Left cardiac atrium (tissue), 4 donors: ENCODE measurements around the gene ARL4C. TPM values are rescaled to one million over a fixed set of nuclear protein-coding genes. Genes with fewer than 3 reads are reported as not detected.
"Not testable (repeated sequence)": the region's sequence is repeated elsewhere in the genome, so short reads cannot be mapped to it uniquely, and the experiment has no call there.

Experiments used
- ATAC-seq, 2 donors: fragments of 200-7000 bp; cut with Tn5 transposase; one replicate each; pipeline ENCODE4 v1.9.1; 2020; ENCODE audit warnings: mild to moderate bottlenecking in 2 of 2, moderate library complexity in 2 of 2
- DNase-seq: peaks from one replicate; pipeline ENCODE4 v3.0.0-alpha.2; 2020
- intact Hi-C, 2 donors: fragments of 100-400 bp; cut with DNase I; formaldehyde crosslinking; loops; one replicate each; pipeline versions ENCODE4 v1.14.1 to v1.15.1; 2022 to 2023
- total RNA-seq, 2 donors: library from RNA; stranded (reverse); fragmentation: NEBNext Ultra II Directional; extraction: Animal tissue kit (Norgen Biotek cat#: 25700); gene quantifications; one replicate each; pipeline ENCODE4 v1.2.1, GENCODE V29; 2021
- donor health status: DM: no; HTN: yes; CAD: no.
- donor health status: DM: no; HTN: yes; CAD: no; lungs with severe emphysema.
- donor health status: DM: yes; HTN: yes; CAD: no.
- donor health status: Dilated cardiomyopathy.

ARL4C gene
- total RNA-seq, 2 donors from 2014 or later, result 4.2 to 9.2 TPM

DNA sequence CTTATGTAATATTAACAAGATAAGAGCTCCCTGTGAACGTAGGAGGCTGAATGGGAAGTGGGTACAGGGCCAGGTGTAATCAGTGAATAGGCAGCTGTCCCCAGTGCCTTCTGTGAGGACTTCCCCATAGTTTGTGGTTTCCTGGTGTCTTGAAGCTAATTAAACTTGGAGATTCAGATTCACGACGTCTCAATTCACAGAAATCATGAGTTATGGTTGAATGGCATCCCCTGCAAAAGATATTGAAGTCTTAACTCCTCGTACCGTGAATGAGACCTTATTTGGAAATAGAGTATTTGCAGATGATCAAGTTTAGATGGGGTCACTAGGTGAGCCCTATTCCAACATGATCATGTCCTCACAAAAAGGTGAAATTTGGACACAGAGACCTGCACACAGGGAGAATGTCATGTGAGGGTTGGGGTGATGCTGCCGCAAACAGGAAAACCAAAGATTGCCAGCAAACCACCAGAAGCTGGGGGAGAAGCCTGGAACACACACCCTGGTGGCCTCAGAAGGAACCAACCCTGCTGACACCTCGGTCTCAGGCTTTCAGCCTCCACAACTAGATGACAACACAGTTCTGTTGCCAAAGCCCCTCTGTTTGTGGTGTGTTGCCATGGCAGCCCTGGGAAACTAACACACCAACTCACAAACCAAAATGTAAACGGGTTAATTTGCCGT lies 13.2 kb downstream of the ARL4C start:
- DNase-seq (no peak), ATAC-seq (peak; percentile 51 to 61)
- intact Hi-C loops, result no loop called here

DNA sequence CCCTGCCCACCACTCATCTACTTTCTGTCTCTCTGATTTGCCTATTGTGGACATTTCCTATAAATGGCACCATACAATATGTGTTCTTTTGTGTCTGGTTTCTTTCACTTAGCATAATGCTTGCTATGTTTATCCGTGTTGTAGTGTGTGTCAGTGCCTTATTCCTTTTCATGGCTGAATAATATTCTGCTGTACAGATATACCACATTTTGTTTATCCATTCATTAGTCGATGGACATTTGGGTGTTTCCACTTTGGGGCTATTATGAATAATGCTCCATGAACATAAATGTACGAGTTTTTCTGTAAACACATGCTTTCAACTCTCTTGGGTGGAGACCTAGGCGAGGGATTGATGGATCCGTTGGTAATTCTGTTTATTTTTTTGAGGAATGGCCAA lies 15.6 kb downstream of the ARL4C start:
- no peak for ATAC-seq
- DNase-seq, result no peak
- intact Hi-C loops, result no loop called here

DNA sequence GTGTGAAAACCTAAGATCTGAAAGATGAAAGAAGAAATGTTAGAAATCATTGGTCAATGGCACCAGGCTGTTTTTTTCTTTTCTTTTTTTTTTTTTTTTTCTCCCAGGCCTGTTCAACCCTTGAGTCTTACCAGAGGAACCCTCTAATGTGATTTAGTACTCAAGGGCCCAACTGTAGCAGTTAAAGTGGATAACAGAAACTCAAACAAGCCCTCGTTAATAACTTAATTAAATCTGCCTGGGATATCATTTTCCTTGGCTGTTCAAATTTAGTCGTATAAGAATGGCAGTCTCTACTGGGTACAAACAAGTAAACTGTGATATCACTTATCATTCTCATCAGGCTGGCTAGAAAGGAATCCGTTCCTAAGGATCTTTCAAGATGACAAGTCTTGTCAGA lies 16.5 kb downstream of the ARL4C start:
- ATAC-seq (no peak), DNase-seq (no peak)
- intact Hi-C loops, result no loop called here

DNA sequence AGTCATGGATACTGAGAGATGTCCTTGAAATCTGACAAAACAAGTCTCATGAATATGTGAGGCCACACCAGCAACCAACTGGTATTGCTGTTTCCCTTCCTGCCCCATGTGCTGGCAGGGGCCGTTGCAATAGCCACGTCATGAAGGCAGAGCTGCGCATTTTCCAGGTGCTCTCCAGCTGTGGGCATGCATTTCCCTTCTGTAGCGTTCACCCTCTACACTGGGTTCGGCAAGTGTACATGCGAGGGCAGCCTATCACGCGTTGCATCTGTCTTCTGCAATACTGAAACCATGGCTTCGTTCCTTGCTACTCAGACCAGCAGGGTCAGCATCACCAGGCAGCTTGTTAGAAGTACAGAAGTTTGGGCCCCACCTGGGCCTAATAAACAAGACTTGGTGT lies 17.4 kb downstream of the ARL4C start:
- ATAC-seq (no peak), DNase-seq (no peak)
- intact Hi-C loops, result no loop called here

DNA sequence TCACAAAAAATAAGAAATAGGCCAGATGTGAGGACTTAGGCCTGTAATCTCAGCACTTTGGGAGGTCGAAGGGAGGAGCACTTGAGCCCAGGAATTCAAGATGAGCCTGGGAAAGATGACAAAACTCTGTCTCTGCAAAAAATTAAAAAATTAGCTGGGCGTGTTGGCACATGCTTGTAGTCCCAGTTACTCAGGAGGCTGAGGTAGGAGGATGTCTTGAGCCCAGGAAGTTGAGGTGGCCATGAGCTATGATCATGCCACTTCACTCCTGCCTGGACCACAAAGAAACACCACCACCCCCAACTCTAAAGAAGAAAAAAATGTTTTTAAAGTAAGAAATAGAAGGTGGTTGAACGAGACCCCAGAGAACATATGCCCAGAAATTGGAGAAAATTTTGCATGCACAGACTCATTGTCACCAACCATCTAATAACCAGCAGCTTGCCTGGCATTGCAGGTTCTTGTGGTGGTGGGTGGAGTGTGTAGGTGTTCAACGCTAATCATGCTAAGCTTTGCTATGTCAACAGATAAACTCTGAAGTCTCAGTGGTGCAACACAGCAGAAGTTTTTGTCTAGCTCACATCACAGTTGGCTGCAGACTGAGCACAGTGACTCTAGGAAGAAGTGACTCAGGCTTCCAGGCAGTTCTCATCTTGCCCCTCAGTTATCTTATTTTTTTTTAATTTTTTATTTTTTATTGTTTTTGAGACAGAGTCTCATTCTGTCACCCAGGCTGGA lies 18.6 kb downstream of the ARL4C start:
- no peak for DNase-seq
- ATAC-seq, result no peak
- intact Hi-C loops, result no loop called here

DNA sequence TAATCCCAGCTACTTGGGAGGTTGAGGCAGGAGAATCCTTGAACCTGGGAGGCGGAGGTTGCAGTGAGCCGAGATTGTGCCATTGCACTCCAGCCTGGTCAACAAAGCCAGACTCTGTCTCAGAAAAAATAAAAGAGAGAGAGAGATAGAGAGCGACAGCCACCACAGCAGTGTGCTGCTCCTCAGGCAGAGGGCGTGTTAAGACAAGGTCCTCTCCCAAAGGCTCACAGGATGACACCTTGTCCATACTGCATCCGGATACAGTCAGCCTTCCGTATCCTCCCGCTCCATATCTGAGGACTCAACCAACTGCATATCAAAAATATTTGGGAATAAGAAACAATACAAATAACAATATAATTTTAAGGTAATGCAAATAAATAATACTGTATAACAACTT lies 20.1 kb downstream of the ARL4C start:
- intact Hi-C loops, result no loop called here
- no peak for ATAC-seq
- no peak for DNase-seq

DNA sequence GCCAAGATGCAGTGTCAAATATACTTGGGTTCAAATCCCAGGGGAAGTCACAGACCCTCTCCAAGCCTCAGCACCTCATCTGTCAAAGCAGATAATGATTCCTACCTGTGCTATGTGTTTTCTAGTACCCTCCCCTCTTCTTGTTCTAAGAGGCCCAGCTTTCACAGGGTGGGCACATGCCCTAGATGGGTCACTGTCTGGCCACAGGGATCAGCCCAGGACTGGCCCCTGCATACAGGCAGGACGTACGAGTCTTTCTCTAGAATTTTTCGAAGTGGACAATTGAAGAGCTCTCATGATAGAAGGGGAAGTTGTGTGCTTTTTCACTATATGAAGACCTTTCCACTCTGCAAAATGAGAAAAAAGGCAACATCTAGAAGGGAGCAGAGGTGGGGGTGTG lies 22.2 kb downstream of the ARL4C start:
- intact Hi-C loops, result no loop called here
- DNase-seq (no peak), ATAC-seq (no peak)

DNA sequence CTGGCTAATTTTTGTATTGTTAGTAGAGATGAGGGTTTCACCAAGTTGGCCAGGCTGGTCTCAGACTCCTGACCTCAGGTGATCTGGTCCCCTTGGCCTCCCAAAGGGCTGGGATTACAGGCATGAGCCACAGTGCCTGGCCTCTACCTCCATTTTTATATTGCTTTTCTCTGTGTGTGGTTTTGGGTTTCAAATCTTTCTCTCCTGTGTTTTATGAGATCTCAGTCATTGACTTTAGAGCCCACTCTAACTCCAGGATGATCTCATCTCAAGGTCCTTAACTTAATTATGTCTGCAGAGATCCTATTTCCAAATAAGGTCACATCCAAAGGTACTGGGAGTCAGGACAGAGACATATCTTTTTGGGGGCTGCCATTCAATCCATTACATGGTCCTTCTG lies 24.7 kb downstream of the ARL4C start:
- DNase-seq (no peak), ATAC-seq (no peak)
- intact Hi-C loops, result no loop called here

DNA sequence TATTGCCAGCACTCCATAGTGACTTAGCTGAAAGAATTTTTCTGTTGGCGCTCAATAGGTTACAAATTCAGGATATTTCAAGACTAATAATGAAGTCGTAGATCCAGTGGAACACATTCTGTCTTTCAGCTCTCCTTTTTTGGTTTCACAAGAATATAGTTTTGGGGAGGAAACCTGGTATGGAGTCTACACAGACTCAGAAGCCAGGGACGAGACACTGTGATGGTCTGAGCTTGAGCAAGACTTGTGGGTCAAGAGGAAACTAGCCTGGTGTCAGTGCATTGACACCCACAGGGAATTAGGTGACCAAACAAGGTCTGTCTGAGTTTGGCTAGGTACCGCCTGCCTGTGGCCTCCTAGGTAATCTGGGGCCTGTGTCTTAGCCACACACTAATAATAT lies 26.9 kb downstream of the ARL4C start:
- intact Hi-C loops, result no loop called here
- ATAC-seq (no peak), DNase-seq (no peak)

DNA sequence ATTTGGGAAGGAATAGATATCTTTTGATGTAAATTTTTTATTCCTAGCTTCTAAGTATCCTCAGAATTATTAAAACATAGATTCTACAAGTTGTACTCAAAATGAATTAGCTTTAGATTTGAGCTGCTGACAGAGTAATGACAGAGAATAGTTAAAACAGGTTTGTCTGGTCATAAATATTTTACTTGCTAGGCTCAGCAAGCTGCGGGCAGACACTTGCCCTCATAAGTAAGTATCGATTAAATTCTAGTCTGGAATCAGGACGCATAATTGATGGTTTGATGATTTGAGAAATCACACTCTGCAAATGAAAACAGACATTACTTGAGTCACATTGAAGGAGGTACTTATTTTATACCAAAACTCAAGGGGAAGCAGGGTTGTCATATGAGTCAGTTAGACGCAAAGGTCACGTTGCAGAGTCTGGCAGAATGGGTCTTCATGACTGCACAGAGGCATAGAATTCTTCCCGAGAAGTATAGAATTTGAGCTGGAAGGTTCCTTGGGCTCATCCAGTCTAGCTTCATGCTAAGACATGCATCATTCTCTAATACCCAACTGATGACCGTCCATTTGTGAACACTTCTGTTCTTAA lies 27.5 kb downstream of the ARL4C start:
- no peak for ATAC-seq
- intact Hi-C loops, result no loop called here
- DNase-seq, result no peak

DNA sequence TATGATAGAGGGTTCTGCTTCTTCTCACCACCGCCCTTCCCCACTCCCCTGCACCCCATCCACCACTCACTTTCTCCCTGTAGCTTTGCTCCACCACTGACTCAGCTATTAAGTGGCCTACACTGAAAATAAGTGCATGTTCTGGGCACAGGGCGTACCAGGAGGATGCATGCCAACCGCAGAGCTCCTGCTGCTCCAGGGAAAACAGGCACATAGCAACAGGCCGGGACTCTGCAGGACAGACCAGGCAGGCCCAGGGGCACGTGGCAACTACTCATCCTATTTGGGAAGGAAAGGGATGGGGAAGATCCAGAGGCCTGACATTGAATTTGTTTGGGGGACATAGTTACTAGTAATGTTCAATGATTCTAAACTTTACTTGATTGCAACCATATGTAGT lies 28.4 kb downstream of the ARL4C start:
- DNase-seq (peak; percentile 48), ATAC-seq (peak; percentile 74 to 88)
- intact Hi-C loops, result no loop called here

DNA sequence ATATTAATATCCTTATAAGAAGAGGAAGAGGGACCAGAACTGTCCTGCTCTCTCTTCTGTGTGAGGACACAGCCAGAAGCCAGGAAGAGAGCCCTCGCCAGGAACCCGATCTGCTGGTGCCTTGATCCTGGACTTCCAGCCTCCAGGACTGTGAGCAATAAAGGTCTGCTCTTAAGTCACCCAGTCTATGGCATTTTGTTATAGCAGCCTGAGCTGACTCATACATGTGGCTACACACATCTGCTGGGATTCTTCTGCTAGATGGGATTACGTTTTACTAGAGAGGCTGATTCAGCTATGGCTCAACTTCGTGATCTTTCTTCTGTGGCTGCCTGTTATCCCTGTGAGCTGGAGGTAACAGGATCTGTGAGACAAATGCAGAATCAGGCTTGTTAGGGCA lies 29.6 kb downstream of the ARL4C start:
- intact Hi-C loops, result no loop called here
- DNase-seq (no peak), ATAC-seq (no peak)

DNA sequence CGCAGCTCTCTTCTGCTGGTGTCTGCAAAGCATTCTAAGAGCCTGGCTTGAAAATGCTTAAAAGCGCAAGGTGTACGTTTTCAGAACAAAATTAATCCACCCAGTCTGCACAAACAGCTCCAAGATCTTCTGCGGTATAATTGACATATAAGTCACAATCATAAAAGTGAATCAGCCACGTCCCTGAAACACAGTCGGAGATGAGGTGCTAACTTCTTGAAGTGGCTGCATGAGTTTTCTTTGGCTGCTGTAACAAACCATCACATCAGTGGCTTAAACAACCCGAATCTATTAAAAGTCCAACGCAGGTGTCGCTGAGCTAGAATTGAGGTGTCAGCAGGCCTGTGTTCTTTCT lies 32.6 kb downstream of the ARL4C start:
- ATAC-seq (no peak), DNase-seq (no peak)
- intact Hi-C loops, result no loop called here

DNA sequence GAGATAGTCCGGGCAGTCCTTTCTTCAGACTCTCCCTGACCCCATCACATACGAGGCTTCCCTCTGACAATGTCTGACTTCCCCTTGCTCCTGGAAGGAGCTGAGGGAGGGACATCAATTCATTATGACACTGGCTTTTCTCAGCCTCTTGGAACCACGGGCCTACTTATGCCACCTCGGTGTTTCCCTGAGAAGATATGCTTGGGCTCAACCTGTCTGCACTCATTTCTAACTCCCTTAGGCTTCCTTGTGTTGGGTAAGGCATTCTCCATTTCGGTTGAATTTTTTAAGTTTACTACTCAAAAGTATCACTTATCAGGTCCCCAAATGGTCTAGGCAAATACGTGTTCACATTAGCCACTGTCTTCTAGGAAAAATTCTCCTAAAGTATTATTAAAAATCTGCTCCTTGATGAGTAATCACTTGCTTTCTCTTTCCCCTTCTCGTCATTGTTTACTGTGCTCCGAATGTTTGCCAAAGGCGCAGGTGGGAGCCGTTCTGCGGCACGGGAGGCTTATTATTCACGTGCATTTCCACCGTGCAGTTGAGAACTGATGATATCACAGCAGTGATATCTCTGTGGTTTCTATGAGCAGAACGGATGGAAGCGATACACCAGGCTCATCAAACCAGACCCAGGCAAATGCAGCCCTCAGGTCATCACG lies 33.1 kb downstream of the ARL4C start:
- ATAC-seq (peak in 1 of 2 donors; percentile 44), DNase-seq (no peak)
- intact Hi-C loops, result no loop called here

DNA sequence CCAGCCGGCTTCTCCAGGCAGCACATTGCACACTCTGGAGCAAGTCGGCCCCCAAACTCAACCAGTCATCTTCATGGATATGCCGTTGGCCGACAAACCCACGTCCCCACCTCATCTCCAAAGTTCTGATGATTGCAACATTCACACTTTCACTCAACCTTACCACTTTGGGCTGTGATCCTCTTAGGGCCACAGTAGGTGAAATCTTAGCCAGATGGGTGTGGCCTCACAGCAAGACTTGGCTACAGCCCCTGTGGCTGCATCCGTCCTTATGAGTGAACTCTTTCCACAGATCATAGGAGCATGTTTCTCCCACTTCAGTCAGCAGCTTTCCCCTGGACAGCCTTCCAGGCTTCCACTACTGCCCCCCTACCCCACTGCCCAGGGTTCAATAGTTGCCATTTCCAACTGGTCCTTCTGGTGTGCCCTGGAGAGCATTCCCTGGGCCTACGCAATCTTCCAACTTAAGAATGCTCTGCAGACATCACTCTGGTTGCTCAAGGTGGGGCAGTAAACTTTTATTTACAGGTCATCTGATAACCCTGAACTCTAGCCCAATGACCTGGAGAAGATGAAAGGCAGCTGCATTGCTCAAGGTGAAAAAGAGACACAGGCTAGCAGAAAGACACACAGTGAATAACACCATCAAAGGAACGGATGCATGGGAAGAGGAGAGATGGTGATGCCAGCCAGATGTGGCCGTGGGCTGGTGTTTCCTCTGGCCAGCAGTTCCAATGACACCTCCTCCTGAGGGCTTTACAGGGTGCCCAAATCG lies 34.5 kb downstream of the ARL4C start:
- intact Hi-C loops, result no loop called here
- DNase-seq (no peak), ATAC-seq (no peak)

DNA sequence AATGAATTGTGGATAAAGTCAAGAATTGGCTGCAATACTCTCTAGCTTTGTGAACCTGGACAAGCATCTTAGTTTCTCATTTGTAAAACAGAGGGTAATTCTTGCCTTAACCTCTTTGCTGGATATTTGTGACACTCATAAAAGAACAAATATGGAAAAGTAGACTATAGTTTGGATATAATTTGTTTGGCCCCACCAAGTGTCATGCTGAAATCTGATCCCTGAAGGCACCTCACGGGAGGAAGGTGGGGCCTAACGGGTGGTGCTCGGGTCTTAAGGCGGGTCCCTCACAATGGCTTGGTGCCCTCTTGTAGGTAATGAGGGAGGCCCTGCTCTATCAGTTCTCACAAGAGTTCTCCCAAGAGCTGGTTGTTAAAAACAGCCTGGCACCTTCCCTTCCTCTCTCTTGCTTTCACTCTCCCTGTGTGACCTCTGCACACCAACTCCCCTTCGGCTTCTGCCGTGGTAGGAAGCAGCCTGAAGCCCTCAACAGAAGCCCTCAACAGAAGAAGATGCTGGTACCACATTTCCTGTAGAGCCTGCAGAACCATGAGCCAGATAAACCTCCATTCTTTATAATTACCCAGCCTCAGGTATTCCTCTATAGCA lies 37.4 kb downstream of the ARL4C start:
- intact Hi-C loops, result no loop called here
- DNase-seq (no peak), ATAC-seq (no peak)

DNA sequence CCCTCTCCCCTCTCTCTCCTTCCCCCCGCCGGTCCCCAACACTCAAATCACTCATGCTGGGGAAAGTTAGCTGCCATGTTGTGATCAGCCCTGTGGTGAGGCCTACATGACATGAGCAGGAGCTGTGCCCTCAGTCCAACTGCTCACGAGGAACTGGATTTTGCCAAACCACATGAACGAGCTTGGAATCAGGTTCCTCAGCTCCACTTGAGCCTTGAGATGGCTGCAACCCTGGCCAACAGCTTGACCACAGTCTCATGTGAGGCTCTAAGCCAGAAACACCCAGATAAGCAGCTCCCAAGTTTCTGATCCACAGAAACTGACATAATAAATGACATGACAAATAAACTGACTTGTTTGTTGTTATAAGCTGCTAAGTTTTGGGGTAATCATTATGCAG lies 38.4 kb downstream of the ARL4C start:
- intact Hi-C loops, result no loop called here
- DNase-seq (no peak), ATAC-seq (no peak)

DNA sequence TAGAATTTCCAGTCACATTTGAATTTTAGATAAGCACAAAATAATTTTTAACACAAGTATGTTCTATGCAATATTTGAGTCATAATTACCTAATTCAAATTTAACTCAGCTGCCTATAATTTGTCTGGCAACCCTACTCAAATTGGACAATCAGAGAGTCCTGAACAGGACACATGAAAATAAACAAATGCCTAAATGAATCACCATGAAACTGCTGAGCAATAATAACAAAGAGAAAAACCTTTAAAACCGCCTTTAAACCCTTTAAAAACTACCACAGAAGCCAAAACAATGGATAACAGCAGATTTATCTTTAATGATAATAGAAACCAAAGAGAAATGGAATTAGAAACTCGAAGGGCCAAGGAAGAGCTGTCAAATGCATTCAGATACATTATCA lies 39.5 kb downstream of the ARL4C start:
- DNase-seq (no peak), ATAC-seq (no peak)
- intact Hi-C loops, result no loop called here

DNA sequence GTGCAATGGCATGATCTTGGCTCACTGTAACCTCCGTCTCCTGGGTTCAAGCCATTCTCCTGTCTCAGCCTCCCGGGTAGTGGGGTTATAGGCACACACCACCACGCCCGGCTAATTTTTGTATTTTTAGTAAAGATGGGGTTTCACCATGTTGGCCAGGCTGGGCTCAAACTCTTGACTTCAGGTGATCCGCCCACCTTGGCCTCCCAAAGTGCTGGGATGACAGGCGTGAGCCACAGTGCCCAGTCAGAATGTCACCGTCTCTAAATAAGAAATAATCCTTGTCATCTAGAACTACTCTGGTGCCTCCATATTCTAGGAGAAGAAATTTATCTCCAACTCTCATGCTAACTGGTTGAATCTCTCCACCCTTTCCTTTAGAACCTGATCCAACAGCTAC lies 41.6 kb downstream of the ARL4C start:
- DNase-seq, ATAC-seq, intact Hi-C loops: not testable (repeated sequence)
